NCI-H82 treated with DMSO at 0.1 percent for 48 hours (cell line): ENCODE results near the gene FMO3.

Source experiments
- DNase-seq: peaks from one replicate; lab custom pipeline; 2025; ENCODE audit not compliant: unreplicated experiment; lab: John Stamatoyannopoulos, UW

FMO3 gene

GRCh38 chr1:171155484-171155883, 64.8 kb downstream of the FMO3 start:
- DNase-seq: no peak

GRCh38 chr1:171158096-171158495, 67.4 kb downstream of the FMO3 start:
- DNase-seq: no peak

DNA sequence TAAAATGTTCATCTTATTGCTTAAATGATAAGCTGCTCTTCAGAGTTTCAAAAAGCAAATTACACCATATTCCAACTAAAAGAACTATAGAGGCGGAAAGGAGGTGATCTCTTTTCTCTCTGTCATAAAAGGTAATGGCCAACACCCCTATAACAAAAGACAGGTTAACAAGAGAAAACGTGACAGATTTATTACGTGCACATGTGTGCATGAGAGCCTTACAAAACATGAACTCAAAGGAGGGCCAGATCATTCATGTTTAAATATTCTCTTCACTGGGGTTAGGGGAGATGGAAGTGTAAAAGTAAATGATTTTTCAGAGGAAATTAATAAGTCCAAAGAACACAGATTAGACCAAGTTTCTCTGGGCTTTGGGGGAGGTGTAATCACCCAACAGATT, 67.8 kb downstream of the FMO3 start:
- DNase-seq: no peak

GRCh38 chr1:171159148-171159547, 68.4 kb downstream of the FMO3 start:
- no peak for DNase-seq

DNA sequence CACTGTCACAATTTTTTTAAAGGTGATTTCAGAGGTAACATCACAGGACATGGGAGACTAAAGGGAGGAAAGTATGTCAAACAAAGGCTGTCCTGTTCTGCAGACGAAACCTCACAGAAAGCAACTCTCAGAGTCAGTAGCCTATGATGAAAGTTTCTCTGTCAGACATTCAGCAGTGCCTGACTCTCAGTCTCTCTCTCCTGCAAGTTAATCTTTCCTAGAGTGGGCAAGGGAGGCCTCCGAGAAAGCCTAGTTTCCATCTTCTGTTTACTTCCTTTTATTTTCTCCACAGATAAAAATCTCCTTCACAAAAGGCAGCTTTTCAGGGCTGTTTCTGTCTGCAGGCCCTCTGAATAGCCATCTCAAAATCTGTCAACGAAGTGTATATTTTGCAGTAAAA, 69.5 kb downstream of the FMO3 start:
- DNase-seq: no peak

DNA sequence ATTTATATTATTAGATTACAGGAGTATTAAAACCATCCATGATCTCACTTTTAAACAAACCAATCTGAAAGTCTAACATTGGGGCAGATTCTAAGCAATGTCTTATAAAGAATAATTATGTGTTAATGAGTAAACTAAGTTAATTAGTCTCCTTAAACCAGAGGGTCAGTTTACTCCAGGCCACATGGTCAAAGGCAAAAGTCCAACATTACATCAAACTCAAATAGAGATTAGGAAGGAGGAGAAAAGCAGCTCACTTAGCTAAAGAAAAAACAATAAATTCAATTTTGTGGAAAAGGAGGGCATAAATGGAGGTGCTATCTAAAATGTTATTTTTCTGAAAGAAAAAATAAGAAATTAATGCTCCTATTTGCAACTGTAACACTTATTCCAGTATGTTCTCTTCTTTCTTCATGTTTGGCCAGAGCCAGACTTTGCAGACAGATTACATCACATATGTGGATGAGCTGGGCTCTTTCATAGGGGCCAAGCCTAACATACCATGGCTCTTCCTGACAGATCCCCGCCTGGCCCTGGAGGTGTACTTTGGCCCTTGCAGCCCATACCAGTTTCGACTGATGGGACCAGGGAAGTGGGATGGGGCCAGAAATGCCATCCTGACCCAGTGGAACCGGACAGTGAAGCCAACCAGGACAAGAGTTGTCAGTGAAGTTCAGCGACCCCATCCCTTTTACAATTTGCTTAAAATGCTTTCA, 70.1 kb downstream of the FMO3 start:
- DNase-seq: no peak

- DNase-seq: no peak
Observed at GRCh38 chr1:171161431-171161830, 70.7 kb downstream of the FMO3 start.

DNA sequence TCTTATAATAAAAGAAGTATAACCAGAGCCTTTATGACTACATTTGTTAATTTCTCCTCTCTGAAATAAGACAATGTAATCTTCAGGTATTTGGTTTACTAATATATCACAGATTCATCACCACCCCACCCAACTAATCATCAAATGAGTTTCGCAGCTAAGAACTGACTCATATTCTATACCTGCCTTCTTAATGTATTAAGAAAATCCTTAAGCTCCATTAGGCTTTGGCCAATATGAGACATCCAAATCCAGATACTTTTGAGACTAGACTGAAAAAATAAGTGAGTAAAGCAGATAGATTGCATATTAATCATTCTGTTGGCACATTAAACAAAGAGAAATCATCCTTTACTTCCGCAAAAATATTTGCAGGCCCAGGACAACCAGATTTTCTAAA, 75.7 kb downstream of the FMO3 start:
- no peak for DNase-seq
